Measurements from ENCODE around the gene BCL2L1. TPM values are rescaled to one million over a fixed set of nuclear protein-coding genes. Genes with fewer than 3 reads are reported as not detected.

BCL2L1 gene
- polyA plus RNA-seq, 4 donors: 52.6 to 160 (median 86.3) TPM

DNA sequence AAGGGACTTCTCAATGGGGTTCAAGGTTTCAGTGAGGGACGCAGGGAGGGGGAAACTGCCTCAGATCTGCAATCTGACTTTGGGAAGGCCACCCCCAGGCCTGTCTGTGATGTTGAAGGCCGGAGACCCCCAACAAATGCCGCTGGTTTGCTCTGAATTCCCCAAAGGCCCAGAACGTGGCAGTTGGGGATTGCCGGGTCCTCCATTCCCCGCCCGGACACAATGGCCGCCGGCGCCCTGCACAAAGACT is 326 bp upstream of the BCL2L1 start:
- FAIRE-seq (no peak), DNase-seq (no peak)
- peak overlapping the region; percentile 97 to 100 (median 99) for H3K27ac ChIP-seq (ENCODE audit: low read depth in 1 of 3, low read length in 2 of 3)
- peaks cover 0 to 27% (median 4%) of the 10 kb centered on the region in 3 donors for H3K36me3 ChIP-seq (ENCODE audit: control insufficient read depth in 3 of 3, insufficient read depth in 2 of 3, low read depth in 1 of 3, low read length in 3 of 3)
- H3K4me3 ChIP-seq (ENCODE audit: low read depth in 1 of 3, low read length in 3 of 3): peak overlapping the region; percentile 77 to 93 (median 91)
- peaks cover 5 to 25% (median 19%) of the 10 kb centered on the region in 3 donors for H3K4me1 ChIP-seq (ENCODE audit: control insufficient read depth in 3 of 3, insufficient read depth in 2 of 3, low read depth in 1 of 3, low read length in 2 of 3)
- H3K9me3 ChIP-seq (ENCODE audit: control insufficient read depth in 2 of 2, insufficient read depth in 1 of 2, low read depth in 1 of 2, low read length in 1 of 2): no peaks in the 10 kb centered on the region
- WGBS, 3 donors: 0% methylated on average over 10 of the region's 10 CpGs
- H3K27me3 ChIP-seq (ENCODE audit: control insufficient read depth in 3 of 3, insufficient read depth in 3 of 3, low read length in 3 of 3): no peaks in the 10 kb centered on the region

DNA sequence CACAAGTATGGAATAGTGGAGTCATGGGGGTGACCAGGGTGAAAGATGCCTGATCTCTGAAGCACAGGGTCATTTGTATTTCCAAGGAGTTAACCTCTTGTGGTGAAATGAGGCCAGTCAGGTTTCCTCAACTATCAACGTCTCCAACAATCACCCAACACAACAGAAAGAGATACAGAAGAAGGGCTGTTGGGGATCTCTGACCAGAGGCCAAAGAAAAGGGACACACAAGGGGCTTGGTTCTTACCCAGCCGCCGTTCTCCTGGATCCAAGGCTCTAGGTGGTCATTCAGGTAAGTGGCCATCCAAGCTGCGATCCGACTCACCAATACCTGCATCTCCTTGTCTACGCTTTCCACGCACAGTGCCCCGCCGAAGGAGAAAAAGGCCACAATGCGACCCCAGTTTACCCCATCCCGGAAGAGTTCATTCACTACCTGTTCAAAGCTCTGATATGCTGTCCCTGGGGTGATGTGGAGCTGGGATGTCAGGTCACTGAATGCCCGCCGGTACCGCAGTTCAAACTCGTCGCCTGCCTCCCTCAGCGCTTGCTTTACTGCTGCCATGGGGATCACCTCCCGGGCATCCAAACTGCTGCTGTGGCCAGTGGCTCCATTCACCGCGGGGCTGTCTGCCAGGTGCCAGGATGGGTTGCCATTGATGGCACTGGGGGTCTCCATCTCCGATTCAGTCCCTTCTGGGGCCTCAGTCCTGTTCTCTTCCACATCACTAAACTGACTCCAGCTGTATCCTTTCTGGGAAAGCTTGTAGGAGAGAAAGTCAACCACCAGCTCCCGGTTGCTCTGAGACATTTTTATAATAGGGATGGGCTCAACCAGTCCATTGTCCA is 1.0 kb downstream of the BCL2L1 start:
- DNase-seq: peak in 1 of 2 donors; percentile 54
- no peaks in the 10 kb centered on the region for H3K9me3 ChIP-seq (ENCODE audit: control insufficient read depth in 2 of 2, insufficient read depth in 1 of 2, low read depth in 1 of 2, low read length in 1 of 2)
- peaks cover 8 to 38% (median 32%) of the 10 kb centered on the region in 3 donors for H3K4me1 ChIP-seq (ENCODE audit: control insufficient read depth in 3 of 3, insufficient read depth in 2 of 3, low read depth in 1 of 3, low read length in 2 of 3)
- peaks cover 0 to 34% (median 4%) of the 10 kb centered on the region in 3 donors for H3K36me3 ChIP-seq (ENCODE audit: control insufficient read depth in 3 of 3, insufficient read depth in 2 of 3, low read depth in 1 of 3, low read length in 3 of 3)
- peak overlapping the region; percentile 97 to 100 (median 99) for H3K27ac ChIP-seq (ENCODE audit: low read depth in 1 of 3, low read length in 2 of 3)
- FAIRE-seq: no peak
- peak overlapping the region; percentile 77 to 93 (median 91) for H3K4me3 ChIP-seq (ENCODE audit: low read depth in 1 of 3, low read length in 3 of 3)
- WGBS, 3 donors: 10 to 37% (median 15%) methylated on average over 22 of the region's 22 CpGs
- H3K27me3 ChIP-seq (ENCODE audit: control insufficient read depth in 3 of 3, insufficient read depth in 3 of 3, low read length in 3 of 3): no peaks in the 10 kb centered on the region

DNA sequence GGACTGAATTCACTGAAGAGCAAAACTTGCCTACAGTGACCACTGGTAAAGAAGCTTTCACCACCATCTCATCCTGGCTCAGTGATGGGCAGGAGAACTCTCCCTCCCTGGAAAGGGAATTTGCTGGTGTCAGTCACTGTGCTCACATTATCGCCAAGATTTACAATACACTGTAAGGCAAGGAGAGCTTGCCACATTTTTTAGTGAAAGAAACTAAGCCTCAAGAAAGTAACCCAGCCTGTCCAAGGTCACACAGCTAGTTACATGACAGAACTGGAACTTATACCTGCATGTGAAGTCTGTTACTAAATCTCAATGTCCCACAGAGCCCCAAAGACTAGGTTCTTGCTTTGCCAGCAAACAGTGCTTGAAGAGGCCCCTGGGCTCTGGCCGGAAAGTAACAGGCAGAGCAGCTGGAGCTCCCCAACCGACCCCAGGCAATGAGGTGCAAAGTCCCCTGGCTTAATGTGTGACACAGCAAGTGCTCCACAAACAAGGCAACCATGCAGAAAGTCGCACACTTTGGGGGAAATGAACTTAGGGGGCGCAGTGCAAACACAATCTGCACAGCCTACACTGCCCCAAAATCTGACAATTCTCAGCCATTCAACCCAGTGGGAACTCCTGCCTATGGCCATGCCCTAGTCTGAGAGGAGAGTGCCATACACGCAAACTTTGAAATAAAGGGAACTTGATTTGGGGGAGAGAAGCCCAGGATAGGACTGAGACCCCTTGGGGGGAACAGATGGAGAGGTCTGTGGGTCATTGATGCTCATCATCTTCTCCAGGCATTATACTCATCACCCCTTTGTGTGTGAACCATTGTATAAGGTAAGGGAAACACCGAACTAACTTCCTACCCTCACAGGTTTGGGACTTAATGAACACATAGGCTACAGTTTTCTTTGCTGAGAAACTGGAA is 1.9 kb downstream of the BCL2L1 start:
- no peak for FAIRE-seq
- peaks cover 8 to 42% (median 35%) of the 10 kb centered on the region in 3 donors for H3K4me1 ChIP-seq (ENCODE audit: control insufficient read depth in 3 of 3, insufficient read depth in 2 of 3, low read depth in 1 of 3, low read length in 2 of 3)
- H3K4me3 ChIP-seq (ENCODE audit: low read depth in 1 of 3, low read length in 3 of 3): peak overlapping the region; percentile 31 to 93 (median 91)

DNA sequence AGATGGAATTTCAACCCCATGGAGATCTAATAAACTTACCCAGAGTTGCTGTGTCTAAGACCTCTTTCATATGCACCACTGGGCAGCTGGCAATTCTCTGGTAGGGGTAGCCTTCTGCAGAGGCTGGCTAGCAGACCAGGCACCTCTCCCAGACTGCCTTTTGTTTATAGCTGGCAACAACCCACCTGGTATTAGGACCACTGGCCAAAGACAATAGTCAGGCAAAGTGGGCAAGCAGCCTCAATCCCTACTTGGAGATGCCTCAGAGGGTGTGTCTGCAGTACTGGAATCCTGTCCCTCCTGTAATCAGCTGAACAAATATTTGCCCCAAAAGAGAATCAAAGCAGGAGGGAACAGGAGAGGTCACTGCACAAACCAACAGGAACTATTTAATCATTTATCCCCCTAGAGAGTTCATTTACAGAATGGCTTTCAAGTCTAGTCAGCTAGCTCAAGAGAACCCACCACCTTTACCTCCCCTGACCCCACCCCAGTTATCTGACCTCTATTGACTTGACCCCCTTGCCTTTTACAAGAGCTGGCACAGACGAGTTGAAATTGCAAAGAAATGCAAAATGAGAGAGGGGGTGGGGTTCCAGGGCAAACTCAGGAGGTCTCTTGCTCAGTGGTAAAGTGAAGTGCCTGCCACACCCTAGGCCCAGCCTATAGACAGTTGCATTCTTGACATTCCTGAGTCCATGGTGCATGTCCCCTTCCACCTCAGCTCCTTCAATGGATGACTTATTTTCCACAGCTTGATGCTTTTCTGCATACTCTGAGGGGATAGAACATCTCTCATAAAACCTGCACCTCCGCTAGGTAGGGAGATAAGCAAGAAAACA is 2.8 kb downstream of the BCL2L1 start:
- peaks cover 8 to 42% (median 36%) of the 10 kb centered on the region in 3 donors for H3K4me1 ChIP-seq (ENCODE audit: control insufficient read depth in 3 of 3, insufficient read depth in 2 of 3, low read depth in 1 of 3, low read length in 2 of 3)
- peak overlapping the region; percentile 97 to 100 (median 99) for H3K27ac ChIP-seq (ENCODE audit: low read depth in 1 of 3, low read length in 2 of 3)
- peak overlapping the region in 2 of 3 donors; percentile 91 to 93 for H3K4me3 ChIP-seq (ENCODE audit: low read depth in 1 of 3, low read length in 3 of 3)
- FAIRE-seq: no peak
- H3K36me3 ChIP-seq (ENCODE audit: control insufficient read depth in 3 of 3, insufficient read depth in 2 of 3, low read depth in 1 of 3, low read length in 3 of 3): peaks cover 0 to 40% (median 4%) of the 10 kb centered on the region in 3 donors
- peak; percentile 74 to 85 for DNase-seq
- WGBS, 3 donors: 11 to 27% (median 27%) methylated on average over 2 of the region's 2 CpGs
- H3K27me3 ChIP-seq (ENCODE audit: control insufficient read depth in 3 of 3, insufficient read depth in 3 of 3, low read length in 3 of 3): no peaks in the 10 kb centered on the region
- no peaks in the 10 kb centered on the region for H3K9me3 ChIP-seq (ENCODE audit: control insufficient read depth in 2 of 2, insufficient read depth in 1 of 2, low read depth in 1 of 2, low read length in 1 of 2)

More for the DNA sequence above, 1.9 kb downstream of the BCL2L1 start:
- WGBS, 3 donors: 2 to 16% (median 3%) methylated on average over 7 of the region's 7 CpGs
- H3K36me3 ChIP-seq (ENCODE audit: control insufficient read depth in 3 of 3, insufficient read depth in 2 of 3, low read depth in 1 of 3, low read length in 3 of 3): peaks cover 0 to 39% (median 4%) of the 10 kb centered on the region in 3 donors
- H3K9me3 ChIP-seq (ENCODE audit: control insufficient read depth in 2 of 2, insufficient read depth in 1 of 2, low read depth in 1 of 2, low read length in 1 of 2): no peaks in the 10 kb centered on the region
- peak overlapping the region; percentile 97 to 100 (median 99) for H3K27ac ChIP-seq (ENCODE audit: low read depth in 1 of 3, low read length in 2 of 3)
- peak; percentile 84 to 93 for DNase-seq
- no peaks in the 10 kb centered on the region for H3K27me3 ChIP-seq (ENCODE audit: control insufficient read depth in 3 of 3, insufficient read depth in 3 of 3, low read length in 3 of 3)

DNA sequence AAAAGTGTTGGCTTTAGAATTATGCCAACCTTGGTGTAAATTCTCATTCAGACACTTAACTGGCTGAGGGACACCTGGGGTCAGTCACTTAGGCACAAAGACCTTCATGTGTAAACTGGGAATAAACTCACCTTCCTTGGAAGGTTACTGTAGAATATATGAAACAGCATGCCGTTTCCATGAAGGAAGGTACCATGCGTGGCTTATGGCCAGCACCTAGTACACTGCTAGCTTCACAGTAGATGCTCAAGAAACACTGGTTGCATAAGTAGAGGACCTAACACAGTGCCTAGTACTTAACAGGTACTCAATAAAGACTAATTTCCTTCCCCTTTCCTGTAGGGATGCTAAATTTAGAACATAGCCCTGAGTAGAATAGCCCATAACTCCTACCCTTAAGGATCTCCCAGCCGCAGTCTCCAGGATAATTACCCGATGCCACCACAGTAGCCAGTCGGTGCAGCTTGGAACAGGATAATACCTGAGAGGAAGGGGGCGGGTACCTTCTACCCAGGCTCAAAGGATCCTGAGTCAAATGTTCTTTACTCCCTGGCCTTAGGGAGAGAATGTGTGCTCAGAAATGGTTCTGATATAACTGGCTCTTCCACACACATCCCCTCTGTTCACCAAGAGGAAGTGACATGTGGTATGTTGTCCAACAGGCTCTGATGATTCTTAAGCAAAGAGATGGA is 3.6 kb downstream of the BCL2L1 start:
- Histone ChIP-seq H3K36me3 (ENCODE audit: control insufficient read depth in 3 of 3, insufficient read depth in 2 of 3, low read depth in 1 of 3, low read length in 3 of 3) (peaks cover 0 to 44% (median 4%) of the 10 kb centered on the region in 3 donors), H3K27me3 (ENCODE audit: control insufficient read depth in 3 of 3, insufficient read depth in 3 of 3, low read length in 3 of 3) (no peaks in the 10 kb centered on the region), H3K9me3 (ENCODE audit: control insufficient read depth in 2 of 2, insufficient read depth in 1 of 2, low read depth in 1 of 2, low read length in 1 of 2) (no peaks in the 10 kb centered on the region), H3K4me3 (ENCODE audit: low read depth in 1 of 3, low read length in 3 of 3) (peak overlapping the region in 2 of 3 donors; percentile 91 to 93), H3K4me1 (ENCODE audit: control insufficient read depth in 3 of 3, insufficient read depth in 2 of 3, low read depth in 1 of 3, low read length in 2 of 3) (peaks cover 12 to 42% (median 36%) of the 10 kb centered on the region in 3 donors), H3K27ac (ENCODE audit: low read depth in 1 of 3, low read length in 2 of 3) (peak overlapping the region; percentile 97 to 100 (median 99))
- 22 to 47% (median 35%) methylated on average over 6 of the region's 6 CpGs for WGBS, 3 donors
- DNase-seq (peak; percentile 65 to 67), FAIRE-seq (no peak)

DNA sequence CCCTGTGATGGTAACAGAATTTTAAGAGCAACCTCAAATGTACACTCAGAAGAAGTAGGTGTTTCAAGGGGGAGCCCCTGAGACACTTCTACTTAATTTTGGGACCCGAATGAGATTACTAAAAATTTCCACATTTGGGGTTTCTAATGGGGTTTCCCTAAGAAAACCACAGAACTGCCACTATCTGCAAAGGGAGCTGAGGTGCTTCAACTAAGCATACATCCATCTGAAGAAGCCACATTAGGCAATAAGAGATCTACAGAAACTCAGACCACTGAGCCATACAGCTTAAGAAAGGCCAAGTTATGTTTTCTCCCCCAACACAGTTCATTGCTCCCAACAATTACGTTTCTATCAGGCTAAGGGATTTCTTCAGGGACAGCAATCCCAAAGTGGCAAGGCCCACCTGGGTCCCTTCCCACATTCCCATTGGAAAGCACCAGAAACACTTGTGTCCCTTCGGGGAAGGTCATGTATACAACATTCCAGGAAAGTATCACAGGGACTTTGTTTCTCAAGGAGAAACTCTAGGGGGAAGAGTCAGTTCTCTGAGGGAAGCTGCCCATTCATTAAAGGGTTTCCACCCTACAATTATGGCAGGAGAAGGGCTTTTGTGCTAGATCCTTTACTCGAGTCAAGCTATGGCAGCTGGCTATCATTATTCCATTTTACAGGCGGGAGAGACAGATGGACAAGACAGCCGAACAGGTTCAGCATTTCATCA is 5.0 kb downstream of the BCL2L1 start:
- FAIRE-seq (no peak), DNase-seq (no peak)
- Histone ChIP-seq H3K9me3 (ENCODE audit: control insufficient read depth in 2 of 2, insufficient read depth in 1 of 2, low read depth in 1 of 2, low read length in 1 of 2) (no peaks in the 10 kb centered on the region), H3K36me3 (ENCODE audit: control insufficient read depth in 3 of 3, insufficient read depth in 2 of 3, low read depth in 1 of 3, low read length in 3 of 3) (peaks cover 0 to 53% (median 4%) of the 10 kb centered on the region in 3 donors), H3K27me3 (ENCODE audit: control insufficient read depth in 3 of 3, insufficient read depth in 3 of 3, low read length in 3 of 3) (no peaks in the 10 kb centered on the region), H3K4me1 (ENCODE audit: control insufficient read depth in 3 of 3, insufficient read depth in 2 of 3, low read depth in 1 of 3, low read length in 2 of 3) (peaks cover 17 to 50% (median 43%) of the 10 kb centered on the region in 3 donors), H3K27ac (ENCODE audit: low read depth in 1 of 3, low read length in 2 of 3) (peak overlapping the region in 2 of 3 donors; percentile 71 to 86), H3K4me3 (ENCODE audit: low read depth in 1 of 3, low read length in 3 of 3) (peak overlapping the region in 1 of 3 donors; percentile 34)
- whole genome bisulfite sequencing, 3 donors: 49 to 56% (median 54%) methylated on average over 6 of the region's 6 CpGs

DNA sequence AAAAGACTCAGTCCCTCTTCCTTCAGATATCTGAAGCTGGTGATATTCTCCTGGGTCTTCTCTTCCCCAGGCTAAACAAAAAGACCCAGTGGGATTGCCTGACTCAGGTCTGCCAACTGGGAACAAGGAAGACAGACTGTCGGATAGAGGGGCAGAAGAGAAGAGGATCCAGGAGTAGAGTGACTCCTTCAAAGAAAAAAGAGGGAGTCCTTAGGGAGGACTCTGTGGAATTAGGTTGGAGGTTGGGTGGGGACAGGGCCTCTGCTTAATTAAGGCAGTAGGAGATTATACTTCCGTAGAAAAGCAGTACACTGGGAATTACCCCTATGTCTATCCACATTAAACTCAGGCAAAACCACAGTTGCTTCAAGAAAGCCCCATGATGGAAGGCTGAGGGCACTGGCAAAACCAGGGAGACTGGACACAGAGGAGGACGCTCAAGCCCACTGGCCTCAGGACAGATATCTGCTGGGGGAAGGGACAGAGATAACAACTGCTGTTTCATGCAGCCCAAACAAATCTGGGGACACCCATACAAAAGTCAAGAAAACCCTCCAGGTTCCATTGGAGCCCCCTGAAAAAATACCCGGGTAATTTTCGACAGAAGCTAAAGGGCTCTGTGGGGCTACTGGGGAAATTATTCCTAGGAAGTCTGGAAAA is 5.7 kb downstream of the BCL2L1 start:
- FAIRE-seq (no peak), DNase-seq (no peak)
- Histone ChIP-seq H3K27me3 (ENCODE audit: control insufficient read depth in 3 of 3, insufficient read depth in 3 of 3, low read length in 3 of 3) (no peaks in the 10 kb centered on the region), H3K27ac (ENCODE audit: low read depth in 1 of 3, low read length in 2 of 3) (peak overlapping the region in 2 of 3 donors; percentile 76 to 86), H3K9me3 (ENCODE audit: control insufficient read depth in 2 of 2, insufficient read depth in 1 of 2, low read depth in 1 of 2, low read length in 1 of 2) (no peaks in the 10 kb centered on the region), H3K4me3 (ENCODE audit: low read depth in 1 of 3, low read length in 3 of 3) (peak overlapping the region in 1 of 3 donors; percentile 34), H3K36me3 (ENCODE audit: control insufficient read depth in 3 of 3, insufficient read depth in 2 of 3, low read depth in 1 of 3, low read length in 3 of 3) (peaks cover 0 to 55% (median 4%) of the 10 kb centered on the region in 3 donors), H3K4me1 (ENCODE audit: control insufficient read depth in 3 of 3, insufficient read depth in 2 of 3, low read depth in 1 of 3, low read length in 2 of 3) (peaks cover 20 to 57% (median 48%) of the 10 kb centered on the region in 3 donors)
- WGBS, 3 donors: 46 to 52% (median 48%) methylated on average over 5 of the region's 5 CpGs

Data from small intestine (tissue), 7 donors.